HepG2 (cell line): Measurements from ENCODE around the gene IL11RA. TPM values are rescaled to one million over a fixed set of nuclear protein-coding genes. Genes with fewer than 3 reads are reported as not detected.

Source experiments
- ARNTL ChIP-seq: sonication (generic); formaldehyde crosslinking; IDR thresholded peaks from 2 replicates; pipeline ENCODE4 v1.4.0; 2020; ENCODE audit warnings: mild to moderate bottlenecking, missing genetic modification reagents
- HMGXB4 ChIP-seq, 2 experiments: sonication (generic) in 1 of 2; formaldehyde crosslinking in 1 of 2; IDR thresholded peaks; 2 replicates each; pipeline versions ENCODE4 v1.4.0 to v1.6.1; 2018 to 2020; ENCODE audit warnings: missing genetic modification reagents in 2 of 2, borderline replicate concordance in 1 of 2, low read depth in 1 of 2, mild to moderate bottlenecking in 1 of 2, missing biosample characterization in 1 of 2
- KAT7 ChIP-seq: IDR thresholded peaks from 2 replicates; pipeline ENCODE4 v1.6.1; 2018; ENCODE audit warnings: borderline replicate concordance, missing compliant biosample characterization
- NFE2 ChIP-seq: sonication (generic); formaldehyde crosslinking; IDR thresholded peaks from 2 replicates; pipeline ENCODE4 v1.4.0; 2020; ENCODE audit warnings: missing genetic modification reagents
- NFRKB ChIP-seq: fragments of 450-650 bp; IDR thresholded peaks from 2 replicates; pipeline ENCODE4 v1.6.1; 2017
- SETDB1 ChIP-seq: sonication (generic); formaldehyde crosslinking; IDR thresholded peaks from 2 replicates; pipeline ENCODE4 v1.5.1; 2020; ENCODE audit warnings: missing genetic modification reagents, mild to moderate bottlenecking, borderline replicate concordance
- SMARCE1 ChIP-seq: fragments of 450-650 bp; IDR thresholded peaks from 2 replicates; pipeline ENCODE4 v1.6.1; 2017; ENCODE audit warnings: borderline replicate concordance
- SOX6 ChIP-seq, 2 experiments: fragments of 450-650 bp in 1 of 2; sonication (generic) in 1 of 2; formaldehyde crosslinking in 1 of 2; IDR thresholded peaks; 2 replicates each; pipeline versions ENCODE4 v1.4.0 to v1.6.1; 2017 to 2020; ENCODE audit warnings: antibody characterized with exemption in 1 of 2, mild to moderate bottlenecking in 1 of 2, missing genetic modification reagents in 1 of 2
- TARDBP ChIP-seq: sonication (generic); formaldehyde crosslinking; IDR thresholded peaks from 2 replicates; pipeline ENCODE4 v1.8.0; 2022; ENCODE audit warnings: mild to moderate bottlenecking, missing genetic modification reagents
- ZBTB25 ChIP-seq: IDR thresholded peaks from 2 replicates; pipeline ENCODE4 v1.6.1; 2018; ENCODE audit warnings: missing genetic modification reagents
- ZGPAT ChIP-seq: IDR thresholded peaks from 2 replicates; pipeline ENCODE4 v1.6.1; 2016; ENCODE audit warnings: mild to moderate bottlenecking
- ZHX2 ChIP-seq, 2 experiments: sonication (generic) in 1 of 2; formaldehyde crosslinking in 1 of 2; IDR thresholded peaks; 2 replicates each; pipeline versions ENCODE4 v1.6.1 to v1.9.0; 2014 to 2022; ENCODE audit warnings: antibody characterized with exemption in 1 of 2, borderline replicate concordance in 1 of 2, inconsistent platforms in 1 of 2, low read depth in 1 of 2, missing genetic modification reagents in 1 of 2
- ZNF530 ChIP-seq: sonication (generic); formaldehyde crosslinking; IDR thresholded peaks from 2 replicates; pipeline ENCODE4 v1.5.0; 2020; ENCODE audit warnings: low read depth, mild to moderate bottlenecking, missing genetic modification reagents
- ZNF878 ChIP-seq: sonication (generic); formaldehyde crosslinking; IDR thresholded peaks from 2 replicates; pipeline ENCODE4 v1.8.1; 2023; ENCODE audit warnings: mild to moderate bottlenecking, missing genetic modification reagents, moderate library complexity
- ZSCAN20 ChIP-seq: sonication (generic); formaldehyde crosslinking; IDR thresholded peaks from 2 replicates; pipeline ENCODE4 v1.4.0; 2020; ENCODE audit warnings: missing genetic modification reagents, mild to moderate bottlenecking, borderline replicate concordance
- polyA plus RNA-seq, 8 experiments: library from polyadenylated mRNA; depleted of rRNA in 3 of 8; stranded (reverse) in 7 of 8; unstranded in 1 of 8; fragments of >200 nt; fragmentation: Illumina TruSeq in 4 of 8; extraction: Trizol in 4 of 8; gene quantifications; 2 replicates each; pipeline versions ENCODE4 v1.2.1 to v1.2.3, GENCODE V29; 2011 to 2016; ENCODE audit warnings: low read depth in 4 of 8, missing spikeins in 1 of 8, mixed read lengths in 1 of 8; ENCODE audit not compliant: insufficient read depth in 1 of 8
- total RNA-seq, 5 experiments: library from RNA; depleted of rRNA; stranded (reverse); fragments of >200 nt; fragmentation: Illumina TruSeq; extraction: Trizol; gene quantifications; 2 replicates each; pipeline ENCODE4 v1.2.3, GENCODE V29; 2016; ENCODE audit warnings: low read depth in 1 of 5
- TF ChIP-seq, protein P1 (sequence below): IDR thresholded peaks from 2 replicates; pipeline ENCODE4 v1.6.1; 2012; ENCODE audit warnings: inconsistent platforms

Gene IL11RA
- total and polyA plus RNA-seq, 2 of the 13 experiments (the other 11 are each of a cell fraction or from before 2014, with no cell fraction given), result 2.0 to 4.2 TPM

DNA sequence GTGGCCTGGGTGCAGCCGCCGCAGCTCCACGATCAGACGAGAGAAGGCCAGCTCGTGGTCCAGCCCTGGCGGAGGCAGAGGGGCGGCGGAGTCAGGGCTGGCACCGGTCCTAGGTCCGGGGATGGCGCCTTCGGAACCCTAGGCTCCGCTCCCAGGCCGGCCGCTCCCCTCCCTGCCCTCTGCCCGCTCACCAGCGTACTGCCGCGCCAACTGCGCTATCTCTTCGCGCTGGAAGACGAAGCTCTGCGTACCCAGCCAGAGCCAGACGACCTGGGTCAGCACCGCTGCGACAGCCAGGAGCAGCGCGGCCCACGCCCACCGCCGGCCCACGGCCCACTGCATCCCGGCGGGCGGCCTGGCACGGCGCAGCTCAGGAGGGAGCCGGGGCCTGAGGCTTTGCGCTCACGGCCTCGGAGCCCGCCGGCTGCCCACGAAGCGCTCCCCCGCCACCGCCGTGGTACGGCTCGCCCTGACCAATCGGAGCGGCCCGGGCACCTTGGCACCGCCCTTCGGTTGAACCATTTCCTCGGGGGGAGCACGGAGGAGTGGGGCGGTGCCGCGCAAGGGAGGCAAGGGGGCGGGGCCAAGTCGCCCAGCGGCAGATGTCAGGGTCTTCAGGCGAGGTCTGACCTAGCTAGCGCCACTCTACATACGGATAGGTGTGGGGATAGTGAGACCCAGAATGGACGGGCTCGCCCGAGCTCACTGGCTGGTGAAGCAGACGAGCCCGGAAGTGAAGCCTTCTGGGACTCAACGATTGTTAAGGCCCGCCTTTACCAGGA, 14.4 kb upstream of the IL11RA start, which contains the start of gene SIGMAR1 (continued):
- TF ChIP-seq, protein P1, sequence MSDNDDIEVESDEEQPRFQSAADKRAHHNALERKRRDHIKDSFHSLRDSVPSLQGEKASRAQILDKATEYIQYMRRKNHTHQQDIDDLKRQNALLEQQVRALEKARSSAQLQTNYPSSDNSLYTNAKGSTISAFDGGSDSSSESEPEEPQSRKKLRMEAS, result peak; percentile 83
- no peak for TF ChIP-seq ZNF530 (CRISPR knock-in tag)
- peak; percentile 75 for TF ChIP-seq ZGPAT (CRISPR knock-in tag)
- no peak for TF ChIP-seq NFRKB
- TF ChIP-seq ZNF878 (CRISPR knock-in tag), result no peak
- peak; percentile 53; the same call in 1 of the 2 replicates for TF ChIP-seq TARDBP (CRISPR knock-in tag)
- TF ChIP-seq ZHX2 (IDR thresholded peaks at IDR 0.05; ENCODE audit: low read depth), result peak; percentile 39; the same call in 1 of the 2 replicates
- no peak for TF ChIP-seq ZHX2 (CRISPR knock-in tag; IDR thresholded peaks at IDR 0.05; ENCODE audit: borderline replicate concordance)
- peak in 1 of 2 experiments; percentile 60; a peak in 3 of 4 replicates for TF ChIP-seq HMGXB4 (CRISPR knock-in tag; IDR thresholded peaks at IDR 0.05; ENCODE audit: borderline replicate concordance in 1 of 2, low read depth in 1 of 2)
- no peak for TF ChIP-seq ZBTB25 (CRISPR knock-in tag)
- TF ChIP-seq SOX6 (IDR thresholded peaks at IDR 0.05), result no peak
- peak; percentile 53; the same call in 1 of the 2 replicates for TF ChIP-seq SOX6 (CRISPR knock-in tag; IDR thresholded peaks at IDR 0.05)
- peak; percentile 71; the same call in 1 of the 2 replicates for TF ChIP-seq KAT7
- no peak for TF ChIP-seq SETDB1 (CRISPR knock-in tag)
- TF ChIP-seq SMARCE1, result no peak
- TF ChIP-seq NFE2 (CRISPR knock-in tag), result no peak
- TF ChIP-seq ZSCAN20 (CRISPR knock-in tag), result no peak
- TF ChIP-seq ARNTL (CRISPR knock-in tag), result peak; percentile 51
